NT2/D1 (cell line): ENCODE data around the gene NEK10.

Experiments
- SUZ12 ChIP-seq: IDR thresholded peaks from 2 replicates; pipeline ENCODE4 v1.6.1; 2011; ENCODE audit not compliant: insufficient read length, insufficient read depth; ENCODE audit errors: extremely low read depth
- YY1 ChIP-seq: IDR thresholded peaks from 2 replicates; pipeline ENCODE4 v1.6.1; 2011; ENCODE audit not compliant: insufficient read length, insufficient read depth
- ZNF274 ChIP-seq: IDR thresholded peaks from 2 replicates; pipeline ENCODE4 v1.6.1; 2011; ENCODE audit warnings: mild to moderate bottlenecking, low read depth, low read length

- TF ChIP-seq ZNF274 (no peak), SUZ12 (no peak), YY1 (no peak)
These were observed 259.2 kb downstream of the NEK10 start for GRCh38 chr3:27110020-27110419.
